Erythroblast (primary cell): ENCODE results near the gene COPG2.
"Not testable (repeated sequence)": the region's sequence is repeated elsewhere in the genome, so short reads cannot be mapped to it uniquely, and the experiment has no call there.

Experiments
- DNase-seq, 2 experiments: peaks; one replicate each; lab custom pipeline; 2025; lab: John Stamatoyannopoulos, UW
- GATA1 ChIP-seq: IDR thresholded peaks from 2 replicates; pipeline ENCODE4 v1.6.1; 2011; ENCODE audit warnings: low read depth, mild to moderate bottlenecking, control low read depth, low read length, moderate library complexity
- POLR2A ChIP-seq: IDR thresholded peaks from 2 replicates; pipeline ENCODE4 v1.6.1; 2011; ENCODE audit warnings: mild to moderate bottlenecking, low read length

Gene COPG2

DNA sequence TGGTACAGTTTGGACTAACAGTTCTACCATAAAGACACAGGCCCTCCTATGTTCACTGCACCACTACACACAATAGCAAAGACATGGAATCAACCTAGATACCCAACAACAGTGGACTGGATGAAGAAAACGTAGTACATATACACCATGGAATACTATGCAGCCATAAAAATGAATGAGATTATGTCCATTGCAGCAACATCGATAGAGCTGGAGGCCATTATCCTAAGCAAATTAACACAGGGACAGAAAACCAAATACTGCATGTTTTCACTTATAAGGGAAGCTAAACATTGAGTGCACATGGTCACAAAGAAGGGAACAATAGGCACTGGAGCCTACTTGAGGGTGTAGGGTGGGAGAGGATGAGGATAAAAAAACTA is 101.7 kb downstream of the COPG2 start:
- no peak for TF ChIP-seq GATA1
- no peak for TF ChIP-seq POLR2A
- no peak for DNase-seq

DNA sequence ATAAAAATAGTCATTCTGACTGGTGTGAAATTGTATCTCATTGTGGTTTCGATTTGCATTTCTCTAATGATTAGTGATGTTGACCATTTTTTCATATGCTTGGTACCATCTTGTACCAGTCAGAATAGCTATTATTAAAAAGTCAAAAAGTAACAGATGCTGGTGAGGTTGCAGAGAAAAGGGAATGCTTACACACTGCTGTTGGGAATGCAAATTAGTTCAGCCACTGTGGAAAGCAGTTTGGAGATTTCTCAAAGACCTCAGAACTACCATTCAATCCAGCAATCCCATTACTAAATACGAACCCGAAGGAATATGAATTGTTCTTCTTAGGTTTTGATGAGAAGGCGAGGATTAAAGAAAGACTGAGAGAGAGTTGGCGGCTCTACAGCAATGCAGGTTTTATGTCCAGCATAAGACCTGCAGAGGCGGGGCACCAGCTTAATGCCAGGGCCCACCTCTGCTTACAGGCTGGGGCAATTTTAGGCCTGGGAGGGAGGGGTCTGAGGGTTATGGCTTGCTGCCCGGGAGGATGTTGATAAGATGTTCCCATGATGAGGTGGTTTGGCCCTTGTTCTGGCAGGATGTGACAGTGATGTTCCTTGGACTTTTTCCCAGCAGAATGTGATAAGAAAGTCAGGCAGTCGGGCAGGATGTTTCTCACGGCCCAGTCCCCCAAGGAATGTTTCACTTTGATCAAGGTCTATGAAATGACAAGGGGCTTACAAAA is 102.2 kb downstream of the COPG2 start:
- DNase-seq: no peak
- TF ChIP-seq GATA1 (no peak), POLR2A (no peak)

DNA sequence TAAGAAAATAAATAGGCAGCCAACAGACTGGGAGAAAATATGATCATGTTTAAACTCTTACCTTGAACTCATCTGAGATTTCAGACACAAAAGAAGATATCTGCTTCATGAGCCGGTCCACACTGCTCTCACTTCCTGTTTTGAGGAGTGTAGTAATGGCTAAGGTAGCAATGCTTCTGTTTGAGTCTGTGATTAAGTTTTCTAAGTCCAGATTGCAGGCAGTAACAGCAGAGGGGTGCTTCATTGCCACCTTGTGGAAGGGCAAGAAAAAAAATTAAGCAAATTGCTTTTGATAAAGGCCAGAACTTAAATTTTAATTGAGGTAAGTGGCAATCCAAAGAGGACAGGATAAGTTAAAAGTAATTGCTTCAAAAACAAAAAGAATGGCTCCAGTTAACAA is 107.6 kb downstream of the COPG2 start:
- TF ChIP-seq GATA1 (no peak), POLR2A (no peak)
- peak; percentile 20 to 33 for DNase-seq

DNA sequence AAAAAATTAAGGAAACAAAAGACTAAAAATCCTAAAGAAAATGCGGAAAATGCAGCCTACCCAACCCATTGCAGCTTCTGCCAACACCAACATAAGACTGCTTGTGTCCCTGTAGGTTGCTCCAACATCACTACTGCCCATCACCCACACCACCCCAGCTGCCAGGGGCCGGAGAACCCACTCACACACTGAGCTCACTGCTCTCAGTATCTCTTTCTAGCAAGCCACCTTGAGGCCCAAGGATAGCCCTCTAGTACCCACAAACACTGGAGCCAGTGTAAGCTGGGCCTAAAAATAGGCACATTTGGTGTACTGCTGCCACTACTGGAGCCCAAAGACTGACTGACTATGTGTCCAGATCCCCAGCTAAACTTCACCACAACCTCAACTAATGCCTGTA is 109.4 kb downstream of the COPG2 start:
- no peak for TF ChIP-seq GATA1
- TF ChIP-seq POLR2A: no peak
- DNase-seq: no peak

DNA sequence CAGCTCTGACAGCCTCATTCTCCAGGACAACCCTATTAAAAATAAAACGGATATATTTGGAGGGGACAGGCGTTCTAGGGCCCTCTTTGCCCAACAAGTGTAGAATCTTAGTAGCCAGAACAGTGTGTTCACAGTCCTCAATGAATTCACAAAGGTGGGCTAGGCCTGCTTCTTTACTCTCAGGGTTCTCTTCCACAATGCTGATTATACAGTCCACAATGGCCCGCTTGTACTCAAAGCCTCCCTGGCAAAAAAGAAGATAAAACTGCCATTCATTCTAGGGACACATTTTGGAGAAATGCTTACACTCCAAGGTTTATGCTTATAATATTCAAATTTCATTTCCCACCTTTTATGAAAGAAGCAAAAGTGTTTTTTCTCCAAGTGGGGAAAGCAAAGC is 114.1 kb downstream of the COPG2 start:
- TF ChIP-seq POLR2A: no peak
- no peak for TF ChIP-seq GATA1
- no peak for DNase-seq

DNA sequence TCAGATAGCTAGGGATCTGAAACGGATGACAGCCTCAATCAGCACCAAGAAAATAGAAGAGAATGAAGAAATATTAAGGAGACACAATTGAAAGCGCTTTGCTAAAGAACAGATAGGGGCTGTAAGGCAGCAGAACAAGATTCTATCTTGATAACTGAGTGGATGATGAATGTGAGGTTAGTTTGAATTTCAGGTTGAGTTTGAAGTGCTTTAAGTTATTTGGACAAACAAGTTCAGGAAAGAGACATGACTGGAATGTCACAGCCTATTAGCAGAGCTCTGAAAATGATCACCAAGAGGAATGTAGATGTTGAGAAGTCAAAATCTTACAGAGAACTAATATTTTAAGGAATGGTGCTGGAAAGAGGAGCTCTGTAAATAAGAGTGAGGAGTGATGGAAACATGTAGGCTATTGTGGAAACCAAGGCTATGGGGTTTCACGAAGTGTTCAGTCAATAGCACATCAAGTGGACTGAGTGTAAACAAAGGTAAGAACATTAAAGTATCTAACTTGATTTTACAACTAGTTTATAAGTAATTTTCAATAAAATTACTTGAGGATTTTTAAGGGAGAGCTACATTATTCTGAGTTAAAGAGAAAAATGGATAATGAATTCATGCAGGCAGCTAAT is 115.0 kb downstream of the COPG2 start:
- TF ChIP-seq POLR2A (no peak), GATA1 (no peak)
- DNase-seq: no peak

DNA sequence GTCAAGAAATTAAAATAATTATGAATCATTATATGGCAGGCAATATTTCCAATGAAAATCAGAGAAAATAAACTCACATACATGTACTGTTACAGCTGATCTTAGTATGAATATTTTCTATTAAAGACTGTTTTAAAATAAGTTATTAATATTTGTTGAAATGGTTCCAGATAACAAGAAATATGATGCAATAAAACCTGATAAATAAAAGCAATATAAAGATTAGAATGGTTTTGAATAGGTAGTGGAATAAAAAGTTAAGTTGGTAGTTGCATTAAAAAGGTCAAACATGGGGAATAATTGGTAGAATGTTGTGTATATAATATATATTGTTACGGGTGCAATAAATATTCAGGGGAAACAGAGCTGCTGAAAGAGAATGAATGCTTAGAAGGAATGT is 124.2 kb downstream of the COPG2 start:
- TF ChIP-seq GATA1 (no peak), POLR2A (no peak)
- no peak for DNase-seq

DNA sequence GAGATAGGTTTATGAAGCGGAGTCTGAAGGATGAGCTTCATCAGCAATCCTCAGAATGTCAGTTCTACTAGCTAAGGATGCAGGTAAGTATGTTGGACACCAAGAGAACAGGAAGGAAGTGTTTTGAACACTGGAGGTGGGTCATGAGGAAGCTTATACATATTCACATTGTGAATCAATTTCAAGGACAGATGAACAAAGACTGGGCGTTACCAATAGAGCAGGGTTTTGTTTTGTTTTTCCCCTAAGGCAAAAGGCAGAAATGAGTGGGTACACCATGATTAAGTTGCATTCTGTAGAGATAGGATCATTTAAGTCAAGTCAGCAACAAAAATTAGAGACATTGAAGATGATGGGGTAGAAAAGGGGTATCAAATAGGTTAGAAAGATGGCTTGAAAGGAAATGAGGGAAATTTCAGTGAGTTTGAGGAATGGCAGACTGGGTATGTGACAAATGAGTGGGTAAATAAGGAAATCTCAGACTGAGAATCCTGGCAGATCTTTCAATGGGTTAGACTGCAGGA is 125.0 kb downstream of the COPG2 start:
- TF ChIP-seq POLR2A (no peak), GATA1 (no peak)
- no peak for DNase-seq

DNA sequence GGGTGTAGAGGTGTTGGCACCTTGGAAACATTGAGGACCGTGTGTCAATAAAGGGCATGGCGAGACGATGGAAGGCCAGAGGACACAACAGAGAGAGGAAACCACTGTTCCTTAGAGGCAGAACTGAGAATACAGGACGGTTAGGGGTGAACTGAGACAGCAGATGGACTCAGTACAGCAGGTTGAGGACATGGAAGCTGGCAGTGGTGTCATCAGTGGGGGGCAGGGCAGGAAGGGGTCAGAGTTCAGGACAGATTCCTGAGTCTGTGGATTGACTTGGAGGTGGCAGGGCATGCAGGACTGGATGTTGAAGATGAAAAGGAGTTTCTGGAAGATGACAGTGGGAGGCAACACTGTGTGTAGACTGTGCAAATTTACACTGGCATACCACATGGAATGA is 126.3 kb downstream of the COPG2 start:
- DNase-seq: not testable (repeated sequence)

DNA sequence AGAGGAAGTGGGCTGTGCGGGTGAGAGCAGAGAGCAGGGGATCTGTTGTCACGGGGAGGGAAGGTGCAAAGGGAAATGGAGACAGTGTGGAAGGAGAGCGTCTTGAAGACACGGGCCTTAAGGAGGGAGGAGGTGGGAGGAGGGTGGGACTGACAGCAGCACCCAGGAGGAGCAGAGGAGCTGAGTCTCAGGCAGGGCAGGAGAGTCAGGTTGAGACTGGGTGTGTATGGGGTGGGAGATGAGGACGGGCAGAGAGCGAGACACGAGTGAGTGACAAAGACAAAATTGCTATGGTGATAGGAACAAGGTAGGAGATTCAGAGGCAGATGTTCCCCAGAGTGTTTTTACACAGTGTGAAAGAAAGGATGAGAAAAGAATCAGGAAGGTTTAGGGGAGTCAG is 127.3 kb downstream of the COPG2 start:
- not testable (repeated sequence) for DNase-seq

DNA sequence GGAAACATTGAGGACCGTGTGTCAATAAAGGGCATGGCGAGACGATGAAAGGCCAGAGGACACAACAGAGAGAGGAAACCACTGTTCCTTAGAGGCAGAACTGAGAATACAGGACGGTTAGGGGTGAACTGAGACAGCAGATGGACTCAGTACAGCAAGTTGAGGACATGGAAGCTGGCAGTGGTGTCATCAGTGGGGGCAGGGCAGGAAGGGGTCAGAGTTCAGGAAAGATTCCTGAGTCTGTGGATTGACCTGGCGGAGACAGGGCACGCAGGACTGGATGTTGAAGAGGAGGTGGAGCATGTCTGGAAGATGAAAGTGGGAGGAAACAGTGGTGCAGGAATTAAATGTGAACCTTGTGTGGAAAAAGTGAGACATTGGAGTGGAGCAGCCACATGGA is 130.7 kb downstream of the COPG2 start:
- DNase-seq: not testable (repeated sequence)

DNA sequence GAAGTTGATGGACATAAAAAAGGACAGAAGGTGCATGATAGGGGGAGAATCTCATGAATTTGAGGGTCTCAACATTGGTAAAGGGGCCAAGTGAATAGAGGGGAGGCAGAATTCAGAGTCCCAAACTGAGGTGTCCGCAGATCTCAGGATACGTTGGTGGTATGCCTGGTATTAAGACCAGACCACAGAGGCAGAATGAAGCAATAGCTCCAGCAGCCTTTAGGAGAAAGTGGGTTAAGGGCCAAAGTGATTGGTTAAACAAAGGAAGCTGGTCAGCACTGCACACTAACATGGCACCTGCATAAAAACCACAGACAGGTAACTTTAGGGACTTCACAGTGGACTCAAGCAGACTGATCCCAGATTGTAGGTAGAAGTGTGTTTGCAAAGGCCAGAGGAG is 139.1 kb downstream of the COPG2 start:
- TF ChIP-seq GATA1 (no peak), POLR2A (no peak)
- DNase-seq: no peak

DNA sequence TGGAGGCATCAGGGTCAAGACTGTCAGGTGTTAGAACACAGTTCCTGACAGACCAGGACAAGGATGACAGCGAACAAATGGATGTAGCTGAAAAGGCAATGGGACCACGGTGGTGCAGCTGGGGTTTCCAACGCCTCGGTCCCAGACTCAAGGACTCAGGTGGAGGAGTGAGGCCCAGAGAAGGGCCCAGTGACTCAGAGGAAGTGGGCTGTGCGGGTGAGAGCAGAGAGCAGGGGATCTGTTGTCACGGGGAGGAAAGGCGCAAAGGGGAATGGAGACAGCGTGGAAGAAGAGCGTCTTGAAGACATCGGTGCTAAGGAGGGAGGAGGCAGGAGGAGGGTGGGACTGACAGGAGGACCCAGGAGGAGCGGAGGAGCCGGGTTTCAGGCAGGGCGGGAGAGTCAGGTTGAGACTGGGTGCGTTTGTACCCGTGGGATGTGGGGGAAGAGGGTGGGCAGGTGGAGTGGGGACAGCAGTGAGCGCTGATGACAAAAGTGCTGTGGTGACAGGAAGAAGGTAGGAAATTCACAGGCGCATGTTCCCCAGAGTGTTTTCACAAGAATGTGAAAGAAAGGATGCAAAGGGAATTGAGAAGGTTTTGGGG is 140.7 kb downstream of the COPG2 start:
- DNase-seq: not testable (repeated sequence)

DNA sequence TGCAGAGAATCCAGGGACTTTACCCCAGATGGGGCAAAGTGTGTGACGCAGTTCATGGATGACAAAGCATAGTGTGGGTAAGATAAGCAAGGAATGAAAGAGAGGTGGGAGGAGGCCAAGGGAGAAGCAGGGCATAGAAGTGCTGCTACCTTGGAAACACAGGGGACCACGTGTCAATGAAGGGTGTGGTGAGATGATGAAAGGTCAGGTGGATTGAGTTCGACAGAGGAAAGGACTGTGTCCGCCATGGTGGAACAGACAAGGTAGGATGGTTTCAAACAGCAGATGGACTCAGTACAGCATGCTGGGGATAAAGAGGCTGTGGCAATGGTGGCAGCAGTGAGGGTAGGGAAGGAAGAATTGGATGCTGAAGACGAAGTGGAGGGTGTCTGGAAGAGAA is 143.9 kb downstream of the COPG2 start:
- no peak for DNase-seq
- no peak for TF ChIP-seq POLR2A
- no peak for TF ChIP-seq GATA1

DNA sequence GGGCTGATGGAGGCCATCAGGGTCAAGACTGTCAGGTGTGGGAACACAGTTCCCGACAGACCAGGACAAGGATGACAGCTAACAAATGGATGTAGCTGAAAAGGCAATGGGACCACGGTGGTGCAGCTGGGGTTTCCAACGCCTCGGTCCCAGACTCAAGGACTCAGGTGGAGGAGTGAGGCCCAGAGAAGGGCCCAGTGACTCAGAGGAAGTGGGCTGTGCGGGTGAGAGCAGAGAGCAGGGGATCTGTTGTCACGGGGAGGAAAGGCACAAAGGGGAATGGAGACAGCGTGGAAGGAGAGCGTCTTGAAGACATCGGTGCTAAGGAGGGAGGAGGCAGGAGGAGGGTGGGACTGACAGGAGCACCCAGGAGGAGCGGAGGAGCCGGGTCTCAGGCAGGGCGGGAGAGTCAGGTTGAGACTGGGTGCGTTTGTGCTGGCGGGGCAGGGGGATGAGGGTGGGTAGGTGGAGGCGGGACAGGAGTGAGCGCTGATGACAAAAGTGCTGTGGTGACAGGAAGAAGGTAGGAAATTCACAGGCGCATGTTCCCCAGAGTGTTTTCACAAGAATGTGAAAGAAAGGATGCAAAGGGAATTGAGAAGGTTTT is 144.9 kb downstream of the COPG2 start:
- not testable (repeated sequence) for DNase-seq
